Right forelimb (tissue), 1 donor: Measurements from ENCODE around the gene PEMT.
"Not testable (repeated sequence)": the region's sequence is repeated elsewhere in the genome, so short reads cannot be mapped to it uniquely, and the experiment has no call there.

ENCODE experiments used
- DNase-seq: peaks from one replicate; pipeline ENCODE4 v3.0.0-alpha.2; 2018

PEMT gene

GRCh38 chr17:17476865-17477467 is 114.5 kb downstream of the PEMT start, which contains the start of gene MED9:
Gene MED9, plus strand, starts transcription at chr17:17477000. Its CDS starts 42 bp downstream, at chr17:17477042.
- peak; percentile 97 for DNase-seq

- DNase-seq: no peak
These were observed 117.2 kb downstream of the PEMT start for GRCh38 chr17:17474341-17474740.

- DNase-seq: no peak
These were observed 119.1 kb downstream of the PEMT start for GRCh38 chr17:17472333-17472920.

GRCh38 chr17:17469996-17470395 is 121.5 kb downstream of the PEMT start:
- no peak for DNase-seq

- no peak for DNase-seq
These were observed 122.2 kb downstream of the PEMT start for GRCh38 chr17:17469358-17469757.

- DNase-seq: no peak
These were observed 123.1 kb downstream of the PEMT start for GRCh38 chr17:17468217-17469010.

- no peak for DNase-seq
These were observed 123.8 kb downstream of the PEMT start for GRCh38 chr17:17467720-17468119.

GRCh38 chr17:17467016-17467415 is 124.5 kb downstream of the PEMT start:
- no peak for DNase-seq

- DNase-seq: no peak
These were observed 125.0 kb downstream of the PEMT start for GRCh38 chr17:17466511-17466910.

GRCh38 chr17:17465878-17466277 is 125.6 kb downstream of the PEMT start:
- not testable (repeated sequence) for DNase-seq

- DNase-seq: no peak
These were observed 127.7 kb downstream of the PEMT start for GRCh38 chr17:17463821-17464220.

GRCh38 chr17:17462048-17462824 is 129.3 kb downstream of the PEMT start:
- DNase-seq: no peak

GRCh38 chr17:17460038-17460437 is 131.5 kb downstream of the PEMT start:
- no peak for DNase-seq

GRCh38 chr17:17457680-17458079 is 133.8 kb downstream of the PEMT start:
- DNase-seq: no peak

- DNase-seq: no peak
These were observed 135.3 kb downstream of the PEMT start for GRCh38 chr17:17456251-17456650.
